ENCODE data around the gene RPS6KA1.
"Not testable (repeated sequence)": the region's sequence is repeated elsewhere in the genome, so short reads cannot be mapped to it uniquely, and the experiment has no call there.

The RPS6KA1 gene

GRCh38 chr1:26529655-26530409 lies at the start of gene RPS6KA1:
Gene RPS6KA1, plus strand, starts transcription at chr1:26529761. Its CDS starts 160 bp downstream, at chr1:26529921.
- DNase-seq, result peak; percentile 37 to 62

- no peak for DNase-seq
These were observed 46.6 kb upstream of the RPS6KA1 start for GRCh38 chr1:26482921-26483320.

- DNase-seq, result no peak
These were observed 45.6 kb upstream of the RPS6KA1 start for GRCh38 chr1:26483980-26484379.

DNA sequence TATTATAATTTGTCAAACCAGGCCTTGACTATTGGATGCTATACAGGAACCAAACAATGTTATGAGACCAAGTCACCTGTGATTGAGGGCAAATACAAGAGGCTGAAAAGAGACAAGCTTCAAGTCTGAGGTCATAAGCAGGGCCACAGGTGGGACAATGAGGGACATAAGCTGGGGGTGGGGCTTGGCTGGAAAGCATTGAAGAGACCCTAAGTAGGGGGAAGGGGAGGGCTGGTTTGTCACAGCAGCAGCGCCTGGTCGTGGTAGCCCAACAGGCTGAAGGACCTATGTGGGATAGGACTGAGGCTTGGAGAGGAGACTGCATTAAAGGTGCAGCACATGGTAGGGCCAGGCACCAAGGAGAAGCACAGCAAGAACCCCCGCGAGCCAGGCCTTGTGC lies 39.4 kb upstream of the RPS6KA1 start:
- no peak for DNase-seq

DNA sequence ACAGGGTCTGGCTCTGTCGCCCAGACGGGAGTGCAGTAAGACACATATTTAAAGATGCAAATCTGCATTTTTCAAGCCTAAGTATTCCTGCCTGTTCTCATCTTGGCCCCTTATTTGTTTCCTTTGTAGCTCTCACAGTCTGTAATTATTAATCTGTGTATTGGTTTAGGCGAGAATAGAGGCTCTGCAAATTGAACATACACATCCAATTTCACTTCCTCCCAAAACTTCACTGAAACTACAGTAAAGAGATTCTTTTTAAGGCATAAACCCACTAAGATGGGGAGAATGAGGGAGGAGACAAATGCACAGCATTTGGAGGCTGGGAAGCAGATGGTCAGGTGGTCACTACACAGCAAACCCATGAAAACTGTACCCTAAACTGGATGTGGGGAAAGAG lies 36.3 kb upstream of the RPS6KA1 start:
- DNase-seq, result no peak

GRCh38 chr1:26493938-26494337 lies 35.6 kb upstream of the RPS6KA1 start:
- no peak for DNase-seq

GRCh38 chr1:26496861-26497260 lies 32.7 kb upstream of the RPS6KA1 start:
- no peak for DNase-seq

GRCh38 chr1:26498894-26499293 lies 30.7 kb upstream of the RPS6KA1 start:
- DNase-seq, result no peak

DNA sequence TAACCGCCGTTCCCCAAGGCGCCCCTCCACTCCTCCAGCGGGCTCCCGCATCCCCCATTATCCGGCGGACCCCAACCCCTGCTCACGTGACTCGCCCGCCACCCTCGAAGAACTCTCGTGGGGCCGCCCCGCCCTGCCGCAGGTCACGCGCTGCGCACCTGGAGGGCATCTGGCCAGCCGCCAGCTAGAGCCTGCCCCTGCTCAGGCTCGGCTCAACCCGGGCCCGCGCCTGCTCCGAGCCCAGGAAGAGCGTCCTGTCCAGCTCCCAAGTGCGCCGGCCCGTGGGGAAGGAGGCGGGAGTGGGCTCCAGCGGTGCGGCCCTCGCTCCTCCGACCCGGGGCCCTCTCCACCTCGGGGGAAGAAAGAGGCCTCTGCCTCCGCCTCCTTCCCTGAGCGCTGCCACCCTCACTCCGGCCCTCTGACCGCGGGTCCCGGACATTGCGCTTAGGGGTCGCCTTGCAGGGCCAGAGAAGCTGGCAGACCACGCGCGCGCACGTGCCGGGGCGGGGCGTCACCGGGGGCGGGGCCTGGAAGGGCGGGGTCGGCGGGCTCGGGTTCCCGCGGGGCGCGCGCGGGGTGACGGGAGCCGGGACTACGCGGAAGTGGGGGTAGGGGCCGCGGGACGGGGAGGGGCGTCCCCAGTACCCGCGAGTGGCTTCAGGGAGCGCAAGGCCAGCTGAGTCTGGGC lies 28.9 kb upstream of the RPS6KA1 start:
- peak; percentile 56 to 79 for DNase-seq

GRCh38 chr1:26510711-26511110 lies 18.9 kb upstream of the RPS6KA1 start:
- DNase-seq, result not testable (repeated sequence)

GRCh38 chr1:26515836-26516235 lies 13.7 kb upstream of the RPS6KA1 start:
- not testable (repeated sequence) for DNase-seq

- DNase-seq, result no peak
These were observed 12.4 kb upstream of the RPS6KA1 start for GRCh38 chr1:26516987-26517765.

- DNase-seq, result no peak
These were observed 11.9 kb upstream of the RPS6KA1 start for GRCh38 chr1:26517766-26518049.

GRCh38 chr1:26518355-26518754 lies 11.2 kb upstream of the RPS6KA1 start:
- no peak for DNase-seq

GRCh38 chr1:26520339-26520738 lies 9.2 kb upstream of the RPS6KA1 start:
- DNase-seq, result no peak

GRCh38 chr1:26521669-26522030 lies 7.9 kb upstream of the RPS6KA1 start:
- no peak for DNase-seq

DNA sequence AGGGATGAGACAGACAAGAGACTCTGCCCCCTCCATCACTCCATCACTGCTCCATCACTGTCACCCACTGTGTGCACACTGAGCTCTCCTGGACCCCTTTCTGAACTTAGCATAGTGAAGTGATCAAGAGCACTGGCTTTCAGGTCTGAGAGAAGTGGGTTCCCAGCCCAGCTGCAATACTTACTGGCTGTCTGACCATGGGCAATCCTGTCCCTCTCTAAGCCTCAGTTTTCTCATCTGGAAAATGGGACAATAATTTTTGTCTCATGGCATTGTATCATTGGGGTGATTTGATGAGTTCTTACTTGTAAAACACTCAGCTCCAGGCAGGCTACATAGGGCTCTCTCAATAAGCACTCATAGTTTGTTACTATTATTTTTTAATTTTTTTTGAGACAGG lies 7.5 kb upstream of the RPS6KA1 start:
- DNase-seq, result no peak

DNA sequence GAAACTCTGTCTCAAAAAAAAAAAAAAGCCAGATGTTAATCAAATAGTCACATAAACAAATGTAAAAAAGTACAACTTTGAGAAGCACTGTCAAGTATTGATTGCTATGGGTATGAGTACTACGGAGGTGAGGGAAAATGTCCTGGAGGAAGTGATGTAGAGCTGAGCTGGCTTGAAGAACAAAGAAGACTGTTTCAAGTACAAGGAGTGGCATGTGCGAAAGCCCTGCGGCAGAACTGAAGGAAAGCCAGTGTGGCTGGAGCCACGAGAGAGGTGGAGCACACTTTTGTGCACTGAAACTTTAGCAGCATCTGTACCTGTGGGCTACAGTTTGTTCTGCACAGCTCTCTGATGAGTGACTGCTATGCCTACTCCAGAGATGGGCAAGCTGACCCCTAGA lies 5.4 kb upstream of the RPS6KA1 start:
- DNase-seq, result no peak

GRCh38 chr1:26526287-26526686 lies 3.3 kb upstream of the RPS6KA1 start:
- no peak for DNase-seq

DNA sequence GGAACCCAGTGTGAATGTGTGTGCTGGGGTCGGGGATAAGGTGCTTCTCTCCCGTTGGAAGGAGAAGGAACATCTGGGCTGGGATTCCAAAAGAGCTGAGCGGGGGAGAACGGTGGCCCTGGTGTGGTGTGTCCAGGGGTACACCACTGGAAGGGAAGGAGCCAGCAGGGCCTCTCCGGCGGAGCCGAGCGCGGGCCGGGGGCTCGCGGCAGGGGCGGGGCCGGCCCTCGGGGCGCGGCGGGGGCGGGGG lies 231 bp upstream of the RPS6KA1 start:
- no peak for DNase-seq

DNA sequence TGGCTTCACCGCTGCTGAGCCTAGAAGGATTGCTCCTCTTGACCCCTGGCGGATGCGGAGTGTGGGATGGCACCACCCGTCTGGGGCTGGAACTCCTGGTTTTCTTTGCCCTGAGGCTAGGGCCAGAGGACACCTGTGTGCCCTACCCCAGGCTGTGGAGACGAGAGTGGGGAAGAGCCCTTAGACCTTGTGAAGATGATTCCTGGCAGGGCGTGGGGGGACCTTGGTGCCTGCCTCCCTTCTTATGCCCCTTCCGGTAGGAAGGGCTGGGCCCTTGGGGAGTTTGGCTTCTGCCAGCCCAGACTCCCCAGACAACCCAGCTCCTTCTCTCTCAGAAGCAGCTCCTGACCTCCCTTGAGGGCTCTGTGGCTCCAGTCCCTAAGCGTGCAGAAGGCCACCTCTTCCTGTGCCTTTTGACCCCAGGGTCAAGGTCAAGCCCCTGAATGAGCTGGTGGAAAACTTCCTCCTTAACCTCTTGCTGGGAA lies 891 bp downstream of the RPS6KA1 start:
- no peak for DNase-seq

DNA sequence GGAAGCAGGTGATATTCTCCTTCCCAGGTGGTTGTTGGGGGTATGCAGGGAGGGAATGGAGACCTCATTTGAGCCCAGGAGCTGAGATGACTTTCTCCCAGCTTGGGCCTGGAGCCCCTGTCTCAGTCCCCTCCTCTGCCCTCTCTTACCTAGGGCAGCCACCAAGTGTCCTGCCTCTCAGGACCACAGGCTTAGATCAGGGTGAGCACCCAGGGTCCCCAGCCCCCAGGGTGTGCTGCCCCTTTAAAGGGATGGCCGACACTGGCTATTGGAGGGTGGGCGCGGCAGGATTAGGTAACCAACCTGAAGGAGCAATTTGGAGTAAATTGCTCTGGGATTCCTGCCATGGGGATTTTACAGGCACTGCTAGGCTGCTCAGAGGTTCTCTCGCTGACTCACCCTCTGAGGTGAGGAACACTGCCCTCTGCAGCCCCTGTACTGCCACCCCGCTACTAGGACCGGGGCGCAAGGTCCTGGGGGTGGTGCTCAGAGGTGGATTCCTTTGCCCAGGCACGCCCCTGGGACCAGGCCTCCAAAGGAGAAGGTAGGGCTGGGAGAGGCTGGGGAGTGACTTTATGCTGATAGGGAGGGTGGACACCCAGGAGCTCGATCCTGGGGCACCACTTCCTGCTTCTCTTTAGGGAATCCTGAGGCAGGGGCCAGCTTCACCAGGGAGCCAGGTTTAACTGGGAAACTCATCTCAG lies 1.5 kb downstream of the RPS6KA1 start:
- peak in 1 of 2 experiments; percentile 13 for DNase-seq

GRCh38 chr1:26531651-26532131 lies 2.1 kb downstream of the RPS6KA1 start:
- no peak for DNase-seq
